SK-N-SH (cell line): ENCODE data around the gene QKI. TPM values are rescaled to one million over a fixed set of nuclear protein-coding genes. Genes with fewer than 3 reads are reported as not detected.

Source experiments
- CTCF ChIA-PET: fragments of 300-600, 350-600 bp; formaldehyde crosslinking; extraction: SDS; loops from one replicate; lab custom pipeline; 2021; lab: Yijun Ruan, JAX
- POLR2A ChIA-PET: fragments of 350-600 bp; sonication (Branson Sonifier 250); formaldehyde crosslinking; extraction: SDS; loops from one replicate; lab custom pipeline; 2020; ENCODE audit warnings: antibody characterized with exemption, inconsistent platforms; lab: Yijun Ruan, JAX
- DNase-seq: peaks from one replicate; pipeline ENCODE4 v3.0.0; 2012
- H2AFZ ChIP-seq: fragments of 200-600 bp; sonication (generic); 2 replicates; pipeline ENCODE4 v1.8.1; 2016; ENCODE audit warnings: antibody characterized with exemption, mild to moderate bottlenecking, low read depth
- H3F3A ChIP-seq: fragments of 200-600 bp; sonication (generic); replicated peaks from 2 replicates; pipeline ENCODE3; 2016; ENCODE audit warnings: antibody characterized with exemption, mild to moderate bottlenecking; ENCODE audit not compliant: insufficient read depth
- H3K27ac ChIP-seq, 2 experiments: fragments of 200-500 bp in 1 of 2; fragments of 200-600 bp in 1 of 2; sonication (Bioruptor generic) in 1 of 2; sonication (generic), shearing (Covaris generic) in 1 of 2; 2 replicates each; pipeline versions ENCODE4 v1.5.1 to v1.6.1; 2014 to 2016; ENCODE audit warnings: low read depth in 2 of 2, inconsistent platforms in 1 of 2, low read length in 1 of 2, mild to moderate bottlenecking in 1 of 2, mixed read lengths in 1 of 2
- H3K27me3 ChIP-seq: fragments of 200-600 bp; sonication (generic), shearing (Covaris generic); 2 replicates; pipeline ENCODE4 v1.6.1; 2016; ENCODE audit warnings: mixed run types; ENCODE audit not compliant: insufficient read depth
- H3K36me3 ChIP-seq, 2 experiments: fragments of 200-500 bp in 1 of 2; fragments of 200-600 bp in 1 of 2; sonication (Bioruptor generic) in 1 of 2; sonication (generic) in 1 of 2; replicated peaks in 1 of 2; 2 replicates each; pipeline versions ENCODE3 to v1.5.1; 2014 to 2016; ENCODE audit warnings: low read length in 1 of 2, mild to moderate bottlenecking in 1 of 2; ENCODE audit not compliant: insufficient read depth in 2 of 2, control insufficient read depth in 1 of 2
- H3K4me1 ChIP-seq, 2 experiments: fragments of 200-500 bp in 1 of 2; fragments of 200-600 bp in 1 of 2; sonication (Bioruptor generic) in 1 of 2; sonication (generic), shearing (Covaris generic) in 1 of 2; 2 replicates each; pipeline versions ENCODE4 v1.5.1 to v1.6.1; 2014 to 2016; ENCODE audit warnings: low read depth in 1 of 2, low read length in 1 of 2, mixed run types in 1 of 2; ENCODE audit not compliant: insufficient read depth in 2 of 2, control insufficient read depth in 1 of 2
- H3K4me2 ChIP-seq: fragments of 200-600 bp; sonication (generic), shearing (Covaris generic); 2 replicates; pipeline ENCODE4 v1.6.1; 2017; ENCODE audit warnings: mixed run types
- H3K4me3 ChIP-seq, 2 experiments: fragments of 200-500 bp in 1 of 2; fragments of 200-600 bp in 1 of 2; sonication (Bioruptor generic) in 1 of 2; sonication (generic), shearing (Covaris generic) in 1 of 2; 2 replicates each; pipeline versions ENCODE4 v1.5.1 to v1.8.1; 2014 to 2016; ENCODE audit warnings: low read depth in 2 of 2, inconsistent platforms in 1 of 2, low read length in 1 of 2, mild to moderate bottlenecking in 1 of 2, mixed read lengths in 1 of 2, moderate library complexity in 1 of 2
- H3K79me2 ChIP-seq: fragments of 200-600 bp; sonication (generic); 2 replicates; pipeline ENCODE4 v1.8.1; 2017; ENCODE audit warnings: mild to moderate bottlenecking; ENCODE audit not compliant: insufficient read depth
- H3K9ac ChIP-seq: fragments of 200-600 bp; sonication (generic); 2 replicates; pipeline ENCODE4 v1.6.1; 2017; ENCODE audit warnings: mixed run types
- H3K9me2 ChIP-seq: fragments of 200-600 bp; sonication (generic); 2 replicates; pipeline ENCODE4 v1.6.1; 2017; ENCODE audit warnings: mixed run types
- H3K9me3 ChIP-seq: fragments of 200-600 bp; sonication (generic); 2 replicates; pipeline ENCODE4 v1.6.1; 2017; ENCODE audit warnings: mixed run types, mild to moderate bottlenecking, moderate library complexity
- H4K20me1 ChIP-seq: fragments of 200-600 bp; sonication (generic); 2 replicates; pipeline ENCODE4 v1.6.1; 2017; ENCODE audit warnings: mild to moderate bottlenecking, mixed run types; ENCODE audit not compliant: insufficient read depth
- ELF1 ChIP-seq: IDR thresholded peaks from 2 replicates; pipeline ENCODE4 v1.4.0; 2012
- EP300 ChIP-seq, 2 experiments: IDR thresholded peaks; 2 replicates each; pipeline versions ENCODE4 v1.4.0 to v1.6.1; 2012; ENCODE audit warnings: borderline replicate concordance in 1 of 2, low read depth in 1 of 2, low read length in 1 of 2
- EZH2phosphoT487 ChIP-seq: fragments of 200-600 bp; sonication (generic); IDR thresholded peaks from 2 replicates; pipeline ENCODE4 v1.6.1; 2017; ENCODE audit warnings: low read depth, mixed run types, mild to moderate bottlenecking, antibody characterized with exemption, moderate library complexity, borderline replicate concordance
- FOSL2 ChIP-seq: IDR thresholded peaks from 2 replicates; pipeline ENCODE4 v1.4.0; 2012; ENCODE audit warnings: low read depth, mild to moderate bottlenecking, moderate library complexity, borderline replicate concordance
- IRF3 ChIP-seq: fragments of 150-350 bp; IDR thresholded peaks from 2 replicates; pipeline ENCODE4 v1.6.1; 2016; ENCODE audit warnings: mild to moderate bottlenecking, low read depth, low read length
- JUND ChIP-seq: IDR thresholded peaks from 2 replicates; pipeline ENCODE4 v1.4.0; 2012
- NFIC ChIP-seq: IDR thresholded peaks from 2 replicates; pipeline ENCODE4 v1.4.0; 2012; ENCODE audit warnings: borderline replicate concordance
- NRF1 ChIP-seq: IDR thresholded peaks from 2 replicates; pipeline ENCODE4 v1.6.1; 2012; ENCODE audit warnings: low read depth, mild to moderate bottlenecking, low read length
- RAD21 ChIP-seq: IDR thresholded peaks from 2 replicates; pipeline ENCODE4 v1.6.1; 2012; ENCODE audit warnings: mild to moderate bottlenecking, low read length
- RCOR1 ChIP-seq: fragments of 150-350 bp; IDR thresholded peaks from 2 replicates; pipeline ENCODE4 v1.6.1; 2017; ENCODE audit warnings: antibody characterized with exemption, low read length
- RFX5 ChIP-seq: IDR thresholded peaks from 2 replicates; pipeline ENCODE4 v1.6.1; 2012; ENCODE audit warnings: mild to moderate bottlenecking, improper control_type of control experiment, low read length
- SIN3A ChIP-seq: IDR thresholded peaks from 2 replicates; pipeline ENCODE4 v1.6.1; 2012; ENCODE audit warnings: low read depth, mild to moderate bottlenecking, low read length, moderate library complexity, borderline replicate concordance
- SMC3 ChIP-seq: IDR thresholded peaks from 2 replicates; pipeline ENCODE4 v1.6.1; 2012; ENCODE audit warnings: low read depth, low read length, improper control_type of control experiment
- TAF1 ChIP-seq: IDR thresholded peaks from 2 replicates; pipeline ENCODE4 v1.6.1; 2012; ENCODE audit warnings: low read depth, mild to moderate bottlenecking, low read length, moderate library complexity, borderline replicate concordance
- TCF12 ChIP-seq: IDR thresholded peaks from 2 replicates; pipeline ENCODE4 v1.4.0; 2012
- USF2 ChIP-seq: fragments of 150-350 bp; IDR thresholded peaks from 2 replicates; pipeline ENCODE4 v1.6.1; 2017; ENCODE audit warnings: antibody characterized with exemption, low read length, low read depth, borderline replicate concordance
- YY1 ChIP-seq: IDR thresholded peaks from 2 replicates; pipeline ENCODE4 v1.4.0; 2012; ENCODE audit warnings: low read depth, mild to moderate bottlenecking
- WGBS: methylation state at CpG from one replicate; pipeline ENCODE4 v1.1.6; 2017; ENCODE audit warnings: low lambda C conversion rate; 5-methylcytosine and 5-hydroxymethylcytosine counted together
- polyA plus RNA-seq, 3 experiments: library from polyadenylated mRNA; depleted of rRNA; stranded (reverse); fragments of >200 nt; gene quantifications; 2 replicates each; pipeline ENCODE4 v1.2.3, GENCODE V29; 2012
- TF ChIP-seq, protein P1 (sequence below): fragments of 200-600 bp; sonication (generic); IDR thresholded peaks from 2 replicates; pipeline ENCODE4 v1.6.1; 2017; ENCODE audit warnings: antibody characterized with exemption, mild to moderate bottlenecking, moderate library complexity
- TF ChIP-seq, protein P2 (sequence below): IDR thresholded peaks from 2 replicates; pipeline ENCODE4 v1.6.1; 2012; ENCODE audit warnings: mild to moderate bottlenecking, low read depth, low read length, moderate library complexity

Gene QKI
- polyA plus RNA-seq, 1 of the 3 experiments (the other 2 are of a cell fraction), result 51.1 TPM

GRCh38 chr6:163579111-163579879 is 164.8 kb downstream of the QKI start:
- POLR2A ChIA-PET, result interaction anchor here (0.6 kb wide), 1 partner anchor 1103 kb away, joined by 3 read pairs; no protein-coding TSS in a partner anchor
- WGBS, result 94% methylated on average over 13 of the region's 13 CpGs
- Histone ChIP-seq H3F3A (no peaks in the 10 kb centered on the region), H3K27me3 (no peaks in the 10 kb centered on the region), H3K9me2 (no peaks in the 10 kb centered on the region), H3K27ac (no peak overlapping the region), H3K4me2 (no peak overlapping the region), H3K79me2 (no peaks in the 10 kb centered on the region), H3K9ac (no peak overlapping the region), H3K4me1 (no peaks in the 10 kb centered on the region), H3K36me3 (peaks cover 7 to 15% of the 10 kb centered on the region in 2 experiments), H4K20me1 (no peaks in the 10 kb centered on the region), H2AFZ (no peak overlapping the region), H3K9me3 (no peaks in the 10 kb centered on the region), H3K4me3 (no peak overlapping the region)
- CTCF ChIA-PET, result interaction anchor here (1.1 kb wide), 1 partner anchor 23 kb away, joined by 3 read pairs; no protein-coding TSS in a partner anchor
- TF ChIP-seq RAD21 (no peak), IRF3 (no peak), SIN3A (no peak), EZH2phosphoT487 (no peak), ELF1 (no peak), USF2 (no peak), TAF1 (no peak), EP300 (IDR thresholded peaks at IDR 0.05; ENCODE audit: borderline replicate concordance in 1 of 2, low read depth in 1 of 2, low read length in 1 of 2) (no peak), NFIC (no peak), RCOR1 (no peak), YY1 (no peak), SMC3 (no peak)
- DNase-seq, result no peak

DNA sequence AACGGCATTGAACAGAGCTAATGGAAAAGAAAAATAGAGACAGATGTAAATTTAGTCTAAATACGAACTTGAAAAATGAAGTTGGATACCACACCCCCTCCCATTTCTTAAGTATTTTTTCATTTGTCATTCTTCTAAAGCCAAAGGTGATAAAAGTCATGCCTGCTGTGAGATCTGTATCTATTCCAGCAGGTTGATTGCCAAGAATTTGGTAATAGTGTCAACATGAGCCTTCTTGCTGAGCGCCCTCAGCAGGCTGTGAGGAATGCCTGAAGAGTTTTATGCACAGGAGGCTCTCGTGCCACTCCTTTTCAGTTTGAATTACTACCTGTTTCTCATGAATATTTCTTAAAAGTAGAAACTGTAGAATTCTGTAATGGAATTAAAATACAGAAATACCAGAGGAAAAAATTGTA is 165.4 kb downstream of the QKI start:
- ChIA-PET CTCF (no interaction called here), POLR2A (no interaction called here)
- H3K27me3 ChIP-seq, result no peaks in the 10 kb centered on the region
- H3K4me2 ChIP-seq, result no peak overlapping the region
- 81% methylated on average over 4 of the region's 4 CpGs for WGBS
- H3K79me2 ChIP-seq, result no peaks in the 10 kb centered on the region
- H3K4me1 ChIP-seq, result no peaks in the 10 kb centered on the region
- no peak overlapping the region for H3K4me3 ChIP-seq
- no peak overlapping the region for H3K9ac ChIP-seq
- DNase-seq, result no peak
- H4K20me1 ChIP-seq, result no peaks in the 10 kb centered on the region
- no peaks in the 10 kb centered on the region for H3F3A ChIP-seq
- peaks cover 1 to 9% of the 10 kb centered on the region in 2 experiments for H3K36me3 ChIP-seq
- H2AFZ ChIP-seq, result no peak overlapping the region
- no peaks in the 10 kb centered on the region for H3K9me2 ChIP-seq
- no peaks in the 10 kb centered on the region for H3K9me3 ChIP-seq
- H3K27ac ChIP-seq, result no peak overlapping the region
- TF ChIP-seq RAD21, result no peak
- TF ChIP-seq EP300 (IDR thresholded peaks at IDR 0.05; ENCODE audit: borderline replicate concordance in 1 of 2, low read depth in 1 of 2, low read length in 1 of 2), result no peak
- no peak for TF ChIP-seq TCF12
- no peak for TF ChIP-seq NRF1
- TF ChIP-seq RFX5, result no peak
- no peak for TF ChIP-seq ELF1
- TF ChIP-seq, protein P1, sequence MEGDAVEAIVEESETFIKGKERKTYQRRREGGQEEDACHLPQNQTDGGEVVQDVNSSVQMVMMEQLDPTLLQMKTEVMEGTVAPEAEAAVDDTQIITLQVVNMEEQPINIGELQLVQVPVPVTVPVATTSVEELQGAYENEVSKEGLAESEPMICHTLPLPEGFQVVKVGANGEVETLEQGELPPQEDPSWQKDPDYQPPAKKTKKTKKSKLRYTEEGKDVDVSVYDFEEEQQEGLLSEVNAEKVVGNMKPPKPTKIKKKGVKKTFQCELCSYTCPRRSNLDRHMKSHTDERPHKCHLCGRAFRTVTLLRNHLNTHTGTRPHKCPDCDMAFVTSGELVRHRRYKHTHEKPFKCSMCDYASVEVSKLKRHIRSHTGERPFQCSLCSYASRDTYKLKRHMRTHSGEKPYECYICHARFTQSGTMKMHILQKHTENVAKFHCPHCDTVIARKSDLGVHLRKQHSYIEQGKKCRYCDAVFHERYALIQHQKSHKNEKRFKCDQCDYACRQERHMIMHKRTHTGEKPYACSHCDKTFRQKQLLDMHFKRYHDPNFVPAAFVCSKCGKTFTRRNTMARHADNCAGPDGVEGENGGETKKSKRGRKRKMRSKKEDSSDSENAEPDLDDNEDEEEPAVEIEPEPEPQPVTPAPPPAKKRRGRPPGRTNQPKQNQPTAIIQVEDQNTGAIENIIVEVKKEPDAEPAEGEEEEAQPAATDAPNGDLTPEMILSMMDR, result no peak
- no peak for TF ChIP-seq RCOR1
- no peak for TF ChIP-seq NFIC
- TF ChIP-seq TAF1, result no peak
- TF ChIP-seq, protein P2, sequence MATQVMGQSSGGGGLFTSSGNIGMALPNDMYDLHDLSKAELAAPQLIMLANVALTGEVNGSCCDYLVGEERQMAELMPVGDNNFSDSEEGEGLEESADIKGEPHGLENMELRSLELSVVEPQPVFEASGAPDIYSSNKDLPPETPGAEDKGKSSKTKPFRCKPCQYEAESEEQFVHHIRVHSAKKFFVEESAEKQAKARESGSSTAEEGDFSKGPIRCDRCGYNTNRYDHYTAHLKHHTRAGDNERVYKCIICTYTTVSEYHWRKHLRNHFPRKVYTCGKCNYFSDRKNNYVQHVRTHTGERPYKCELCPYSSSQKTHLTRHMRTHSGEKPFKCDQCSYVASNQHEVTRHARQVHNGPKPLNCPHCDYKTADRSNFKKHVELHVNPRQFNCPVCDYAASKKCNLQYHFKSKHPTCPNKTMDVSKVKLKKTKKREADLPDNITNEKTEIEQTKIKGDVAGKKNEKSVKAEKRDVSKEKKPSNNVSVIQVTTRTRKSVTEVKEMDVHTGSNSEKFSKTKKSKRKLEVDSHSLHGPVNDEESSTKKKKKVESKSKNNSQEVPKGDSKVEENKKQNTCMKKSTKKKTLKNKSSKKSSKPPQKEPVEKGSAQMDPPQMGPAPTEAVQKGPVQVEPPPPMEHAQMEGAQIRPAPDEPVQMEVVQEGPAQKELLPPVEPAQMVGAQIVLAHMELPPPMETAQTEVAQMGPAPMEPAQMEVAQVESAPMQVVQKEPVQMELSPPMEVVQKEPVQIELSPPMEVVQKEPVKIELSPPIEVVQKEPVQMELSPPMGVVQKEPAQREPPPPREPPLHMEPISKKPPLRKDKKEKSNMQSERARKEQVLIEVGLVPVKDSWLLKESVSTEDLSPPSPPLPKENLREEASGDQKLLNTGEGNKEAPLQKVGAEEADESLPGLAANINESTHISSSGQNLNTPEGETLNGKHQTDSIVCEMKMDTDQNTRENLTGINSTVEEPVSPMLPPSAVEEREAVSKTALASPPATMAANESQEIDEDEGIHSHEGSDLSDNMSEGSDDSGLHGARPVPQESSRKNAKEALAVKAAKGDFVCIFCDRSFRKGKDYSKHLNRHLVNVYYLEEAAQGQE, result no peak
- TF ChIP-seq FOSL2, result no peak
- TF ChIP-seq YY1, result no peak
- no peak for TF ChIP-seq JUND
